PC-9 (cell line): ENCODE results near the gene ITSN1. TPM values are rescaled to one million over a fixed set of nuclear protein-coding genes. Genes with fewer than 3 reads are reported as not detected.

Experiments
- BruUV-seq: library from RNA; stranded (reverse); fragments of 400-500 nt; replicated peaks from 2 replicates; lab custom pipeline; 2021; lab: Mats Ljungman, UMichigan
- CTCF ChIA-PET: fragments of 300-600 bp; sonication (Branson Sonifier 250); formaldehyde crosslinking; loops from one replicate; lab custom pipeline; 2022; ENCODE audit warnings: antibody characterized with exemption; lab: Charles Lee
- POLR2A ChIA-PET: fragments of 300-600 bp; sonication (Branson Sonifier 250); formaldehyde crosslinking; loops from one replicate; lab custom pipeline; 2022; ENCODE audit warnings: antibody characterized with exemption; ENCODE audit not compliant: unreplicated experiment; lab: Charles Lee
- DNase-seq, 2 experiments: peaks; one replicate each; pipeline versions ENCODE4 v3.0.0 to v3.0.0-alpha.2; 2015 to 2022; ENCODE audit warnings: mixed read lengths in 1 of 2
- H2AFZ ChIP-seq: fragments of 200-600 bp; sonication (generic); 2 replicates; pipeline ENCODE4 v1.8.1; 2017; ENCODE audit warnings: antibody characterized with exemption
- H3F3A ChIP-seq: fragments of 200-600 bp; sonication (generic); 2 replicates; pipeline ENCODE4 v1.8.1; 2017; ENCODE audit warnings: antibody characterized with exemption, mild to moderate bottlenecking, low read depth; ENCODE audit not compliant: insufficient read depth
- H3K27ac ChIP-seq: fragments of 200-600 bp; sonication (generic); 2 replicates; pipeline ENCODE4 v1.6.1; 2016; ENCODE audit warnings: mixed run types
- H3K27me3 ChIP-seq: fragments of 200-600 bp; sonication (generic); 2 replicates; pipeline ENCODE4 v1.6.1; 2016; ENCODE audit warnings: low read depth, mixed run types; ENCODE audit not compliant: insufficient read depth
- H3K36me3 ChIP-seq: fragments of 200-600 bp; sonication (generic); 2 replicates; pipeline ENCODE4 v1.6.1; 2016; ENCODE audit warnings: low read depth, mixed run types
- H3K4me1 ChIP-seq: fragments of 200-600 bp; sonication (generic); replicated peaks from 2 replicates; pipeline ENCODE4 v1.6.1; 2016; ENCODE audit warnings: mixed run types; ENCODE audit not compliant: insufficient read depth
- H3K4me2 ChIP-seq: fragments of 200-600 bp; sonication (generic); 2 replicates; pipeline ENCODE4 v1.6.1; 2017; ENCODE audit warnings: mixed run types
- H3K4me3 ChIP-seq: fragments of 200-600 bp; sonication (generic); 2 replicates; pipeline ENCODE4 v1.6.1; 2016; ENCODE audit warnings: mixed run types
- H3K79me2 ChIP-seq: fragments of 200-600 bp; sonication (generic); 2 replicates; pipeline ENCODE4 v1.6.1; 2017; ENCODE audit warnings: low read depth, mixed run types
- H3K9me2 ChIP-seq: fragments of 200-600 bp; sonication (generic); 2 replicates; pipeline ENCODE4 v1.8.1; 2017; ENCODE audit warnings: mild to moderate bottlenecking; ENCODE audit not compliant: insufficient read depth
- H3K9me3 ChIP-seq: fragments of 200-600 bp; sonication (generic); 2 replicates; pipeline ENCODE4 v1.8.1; 2016; ENCODE audit warnings: low read depth; ENCODE audit not compliant: insufficient read depth
- H4K20me1 ChIP-seq: fragments of 200-600 bp; sonication (generic); 2 replicates; pipeline ENCODE4 v1.8.1; 2017; ENCODE audit not compliant: insufficient read depth
- EZH2 ChIP-seq: fragments of 200-600 bp; sonication (generic); IDR thresholded peaks from 2 replicates; pipeline ENCODE4 v1.8.0; 2017; ENCODE audit warnings: antibody characterized with exemption, low read depth
- intact Hi-C: fragments of 100-400 bp; cut with micrococcal nuclease; formaldehyde crosslinking; loops from one replicate; pipeline ENCODE4 v1.10.0; 2022; ENCODE audit not compliant: unreplicated experiment
- total RNA-seq: library from RNA; stranded (reverse); gene quantifications from 2 replicates; pipeline ENCODE4 v1.2.3, GENCODE V29; 2021
- TF ChIP-seq, protein P1 (sequence below): fragments of 200-600 bp; sonication (generic); conservative IDR thresholded peaks from 2 replicates; pipeline ENCODE4 v1.6.1; 2017; ENCODE audit warnings: mixed run types, antibody characterized with exemption, mild to moderate bottlenecking, moderate library complexity

Gene ITSN1
- total RNA-seq, 1 experiment from 2014 or later: 46.3 TPM

DNA sequence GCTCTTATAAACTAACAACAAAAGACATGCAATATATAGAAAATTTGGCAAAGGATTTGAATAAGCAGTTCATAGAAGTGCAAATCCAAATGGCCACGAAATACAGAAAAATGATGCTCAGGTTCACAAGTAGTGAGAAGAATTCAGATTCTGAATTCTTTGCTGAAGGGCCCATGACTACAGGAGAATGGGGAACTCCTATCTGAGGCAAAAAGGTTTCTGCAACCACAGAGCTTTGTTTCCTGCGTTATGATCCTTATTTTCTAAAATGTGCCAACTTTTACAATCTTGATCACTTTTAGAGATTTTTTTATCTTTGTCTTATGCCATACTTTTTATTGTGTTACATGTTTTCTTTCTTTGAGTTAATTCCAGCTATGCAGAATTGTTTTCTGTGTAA is 91.3 kb downstream of the ITSN1 start:
- no peaks in the 10 kb centered on the region for H3K4me1 ChIP-seq
- DNase-seq: no peak
- no peak overlapping the region for H3K27ac ChIP-seq
- no TSS peak for BruUV-seq
- H4K20me1 ChIP-seq: no peaks in the 10 kb centered on the region
- TF ChIP-seq, protein P1, sequence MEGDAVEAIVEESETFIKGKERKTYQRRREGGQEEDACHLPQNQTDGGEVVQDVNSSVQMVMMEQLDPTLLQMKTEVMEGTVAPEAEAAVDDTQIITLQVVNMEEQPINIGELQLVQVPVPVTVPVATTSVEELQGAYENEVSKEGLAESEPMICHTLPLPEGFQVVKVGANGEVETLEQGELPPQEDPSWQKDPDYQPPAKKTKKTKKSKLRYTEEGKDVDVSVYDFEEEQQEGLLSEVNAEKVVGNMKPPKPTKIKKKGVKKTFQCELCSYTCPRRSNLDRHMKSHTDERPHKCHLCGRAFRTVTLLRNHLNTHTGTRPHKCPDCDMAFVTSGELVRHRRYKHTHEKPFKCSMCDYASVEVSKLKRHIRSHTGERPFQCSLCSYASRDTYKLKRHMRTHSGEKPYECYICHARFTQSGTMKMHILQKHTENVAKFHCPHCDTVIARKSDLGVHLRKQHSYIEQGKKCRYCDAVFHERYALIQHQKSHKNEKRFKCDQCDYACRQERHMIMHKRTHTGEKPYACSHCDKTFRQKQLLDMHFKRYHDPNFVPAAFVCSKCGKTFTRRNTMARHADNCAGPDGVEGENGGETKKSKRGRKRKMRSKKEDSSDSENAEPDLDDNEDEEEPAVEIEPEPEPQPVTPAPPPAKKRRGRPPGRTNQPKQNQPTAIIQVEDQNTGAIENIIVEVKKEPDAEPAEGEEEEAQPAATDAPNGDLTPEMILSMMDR: no peak
- TF ChIP-seq EZH2: no peak
- no peaks in the 10 kb centered on the region for H3K36me3 ChIP-seq
- H3K4me2 ChIP-seq: no peak overlapping the region
- H3F3A ChIP-seq: no peaks in the 10 kb centered on the region
- no peaks in the 10 kb centered on the region for H3K9me2 ChIP-seq
- H3K79me2 ChIP-seq: no peaks in the 10 kb centered on the region
- H2AFZ ChIP-seq: no peak overlapping the region
- CTCF ChIA-PET: no interaction called here
- intact Hi-C loops: no loop called here
- H3K9me3 ChIP-seq: no peaks in the 10 kb centered on the region
- H3K4me3 ChIP-seq: no peak overlapping the region
- POLR2A ChIA-PET: interaction anchor here (0.7 kb wide), 1 partner anchor 70 kb away, joined by 5 read pairs; no protein-coding TSS in a partner anchor
- H3K27me3 ChIP-seq: no peaks in the 10 kb centered on the region

DNA sequence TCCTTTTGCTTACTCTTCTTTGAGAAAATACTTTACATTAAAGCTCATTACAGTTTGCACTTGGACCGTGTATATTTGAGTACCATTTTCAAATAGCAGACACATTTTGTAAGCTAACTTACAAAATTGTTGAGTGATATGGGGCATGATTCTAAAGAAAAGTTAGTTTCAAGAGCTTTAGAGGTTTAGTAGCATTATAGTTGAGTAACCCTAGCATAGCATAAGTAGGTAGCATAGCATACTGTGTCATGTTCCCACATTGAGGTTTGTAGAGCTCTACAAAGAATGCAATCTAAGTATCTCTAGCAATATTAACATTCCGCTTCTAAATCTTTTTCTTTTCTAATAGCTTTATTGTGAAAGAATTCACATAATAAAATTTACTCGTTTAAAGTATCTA is 92.0 kb downstream of the ITSN1 start:
- Histone ChIP-seq H3K27me3 (no peaks in the 10 kb centered on the region), H3K27ac (no peak overlapping the region), H3F3A (no peaks in the 10 kb centered on the region), H3K36me3 (no peaks in the 10 kb centered on the region), H2AFZ (no peak overlapping the region), H3K4me3 (no peak overlapping the region), H3K4me1 (no peaks in the 10 kb centered on the region), H3K79me2 (no peaks in the 10 kb centered on the region), H3K9me2 (no peaks in the 10 kb centered on the region), H3K9me3 (no peaks in the 10 kb centered on the region), H4K20me1 (no peaks in the 10 kb centered on the region), H3K4me2 (no peak overlapping the region)
- TF ChIP-seq, protein P1: no peak
- no peak for TF ChIP-seq EZH2
- ChIA-PET CTCF (no interaction called here), POLR2A (interaction anchor here (0.7 kb wide), 1 partner anchor 71 kb away, joined by 5 read pairs; no protein-coding TSS in a partner anchor)
- BruUV-seq: no TSS peak
- no peak for DNase-seq
- intact Hi-C loops: no loop called here

DNA sequence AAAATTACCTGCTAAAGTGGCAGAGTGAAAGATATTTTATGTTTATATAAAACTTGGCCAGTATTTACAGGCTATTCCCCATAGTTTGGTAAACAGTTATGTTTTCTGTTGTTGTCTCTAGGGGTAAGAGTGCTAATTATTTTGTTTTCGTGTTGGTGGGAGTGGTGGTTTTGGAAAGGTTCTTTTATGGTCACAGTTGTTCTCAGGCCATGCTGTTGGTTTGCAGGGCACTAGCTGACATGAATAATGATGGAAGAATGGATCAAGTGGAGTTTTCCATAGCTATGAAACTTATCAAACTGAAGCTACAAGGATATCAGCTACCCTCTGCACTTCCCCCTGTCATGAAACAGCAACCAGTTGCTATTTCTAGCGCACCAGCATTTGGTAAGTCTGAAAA is 92.5 kb downstream of the ITSN1 start:
- intact Hi-C loops: no loop called here
- no peak overlapping the region for H3K27ac ChIP-seq
- no peaks in the 10 kb centered on the region for H3K9me2 ChIP-seq
- H3K27me3 ChIP-seq: no peaks in the 10 kb centered on the region
- CTCF ChIA-PET: no interaction called here
- H3K36me3 ChIP-seq: no peaks in the 10 kb centered on the region
- no TSS peak for BruUV-seq
- H3F3A ChIP-seq: no peaks in the 10 kb centered on the region
- TF ChIP-seq EZH2: no peak
- TF ChIP-seq, protein P1: no peak
- H3K4me2 ChIP-seq: no peak overlapping the region
- no peaks in the 10 kb centered on the region for H3K9me3 ChIP-seq
- H3K4me3 ChIP-seq: no peak overlapping the region
- no peaks in the 10 kb centered on the region for H4K20me1 ChIP-seq
- no peaks in the 10 kb centered on the region for H3K79me2 ChIP-seq
- no peaks in the 10 kb centered on the region for H3K4me1 ChIP-seq
- no peak overlapping the region for H2AFZ ChIP-seq
- POLR2A ChIA-PET: no interaction called here
- DNase-seq: no peak
